ENCODE measurements around the gene TTC28.
"Not testable (repeated sequence)": the region's sequence is repeated elsewhere in the genome, so short reads cannot be mapped to it uniquely, and the experiment has no call there.

Gene TTC28

GRCh38 chr22:28068826-28069225, 610.8 kb downstream of the TTC28 start:
- H3K4me3 ChIP-seq (ENCODE audit: low read depth, low read length) = no peak overlapping the region
- no peak for DNase-seq (ENCODE audit: low read depth)
- no peak for TF ChIP-seq MYC (IDR thresholded peaks at IDR 0.05; ENCODE audit: low read depth, low read length)
- TF ChIP-seq MAX (IDR thresholded peaks at IDR 0.05; ENCODE audit: low read depth, low read length) = no peak
- no peak for TF ChIP-seq CTCF (IDR thresholded peaks at IDR 0.05; ENCODE audit: low read depth, low read length)
- TF ChIP-seq POLR2A (IDR thresholded peaks at IDR 0.05; ENCODE audit: extremely low read depth, insufficient read length) = no peak

GRCh38 chr22:28064920-28065319, 614.7 kb downstream of the TTC28 start:
- no peak overlapping the region for H3K4me3 ChIP-seq (ENCODE audit: low read depth, low read length)
- TF ChIP-seq CTCF (IDR thresholded peaks at IDR 0.05; ENCODE audit: low read depth, low read length) (no peak), MAX (IDR thresholded peaks at IDR 0.05; ENCODE audit: low read depth, low read length) (no peak), MYC (IDR thresholded peaks at IDR 0.05; ENCODE audit: low read depth, low read length) (no peak), POLR2A (IDR thresholded peaks at IDR 0.05; ENCODE audit: extremely low read depth, insufficient read length) (no peak)
- DNase-seq (ENCODE audit: low read depth) = no peak

GRCh38 chr22:28063656-28064055, 616.0 kb downstream of the TTC28 start:
- no peak overlapping the region for H3K4me3 ChIP-seq (ENCODE audit: low read depth, low read length)
- DNase-seq (ENCODE audit: low read depth) = no peak
- TF ChIP-seq POLR2A (IDR thresholded peaks at IDR 0.05; ENCODE audit: extremely low read depth, insufficient read length) = no peak
- no peak for TF ChIP-seq MYC (IDR thresholded peaks at IDR 0.05; ENCODE audit: low read depth, low read length)
- TF ChIP-seq CTCF (IDR thresholded peaks at IDR 0.05; ENCODE audit: low read depth, low read length) = no peak
- no peak for TF ChIP-seq MAX (IDR thresholded peaks at IDR 0.05; ENCODE audit: low read depth, low read length)

- not testable (repeated sequence) for DNase-seq (ENCODE audit: low read depth); H3K4me3 ChIP-seq (ENCODE audit: low read depth, low read length)
These were observed 619.0 kb downstream of the TTC28 start for GRCh38 chr22:28060594-28060993.

GRCh38 chr22:28058036-28058435, 621.6 kb downstream of the TTC28 start:
- DNase-seq (ENCODE audit: low read depth) = no peak
- TF ChIP-seq POLR2A (IDR thresholded peaks at IDR 0.05; ENCODE audit: extremely low read depth, insufficient read length) (no peak), MYC (IDR thresholded peaks at IDR 0.05; ENCODE audit: low read depth, low read length) (no peak), MAX (IDR thresholded peaks at IDR 0.05; ENCODE audit: low read depth, low read length) (no peak), CTCF (IDR thresholded peaks at IDR 0.05; ENCODE audit: low read depth, low read length) (no peak)
- H3K4me3 ChIP-seq (ENCODE audit: low read depth, low read length) = no peak overlapping the region

- no peak for DNase-seq (ENCODE audit: low read depth)
- TF ChIP-seq POLR2A (IDR thresholded peaks at IDR 0.05; ENCODE audit: extremely low read depth, insufficient read length) = no peak
- no peak for TF ChIP-seq CTCF (IDR thresholded peaks at IDR 0.05; ENCODE audit: low read depth, low read length)
- TF ChIP-seq MYC (IDR thresholded peaks at IDR 0.05; ENCODE audit: low read depth, low read length) = no peak
- no peak for TF ChIP-seq MAX (IDR thresholded peaks at IDR 0.05; ENCODE audit: low read depth, low read length)
- H3K4me3 ChIP-seq (ENCODE audit: low read depth, low read length) = no peak overlapping the region
These were observed 624.8 kb downstream of the TTC28 start for GRCh38 chr22:28054819-28055208.

Data from NB4 (cell line).